ENCODE data around the gene ATG7.

- no peak for TF ChIP-seq CTCF (conservative IDR thresholded peaks at IDR 0.05)
- TF ChIP-seq EZH2 (IDR thresholded peaks at IDR 0.05; ENCODE audit: low read depth): no peak
These were observed 278.8 kb downstream of the ATG7 start for GRCh38 chr3:11551036-11551435.

All from PC-9 (cell line).